H9 (cell line): ENCODE results near the gene PTPRF. TPM values are rescaled to one million over a fixed set of nuclear protein-coding genes. Genes with fewer than 3 reads are reported as not detected.

Experiments used
- DNase-seq: peaks from one replicate; pipeline ENCODE4 v3.0.0-alpha.2; 2017
- H2AFZ ChIP-seq: one replicate; pipeline ENCODE4 v1.6.1; 2013; ENCODE audit warnings: mild to moderate bottlenecking, low read length, control low read depth, moderate library complexity
- H2AK5ac ChIP-seq: 2 replicates; pipeline ENCODE4 v1.6.1; 2013; ENCODE audit warnings: low read length, control low read depth, mixed read lengths; ENCODE audit not compliant: insufficient read length
- H2BK120ac ChIP-seq: one replicate; pipeline ENCODE4 v1.6.1; 2013; ENCODE audit warnings: low read depth, mild to moderate bottlenecking, low read length, control low read depth, inconsistent platforms; ENCODE audit not compliant: poor library complexity, severe bottlenecking
- H2BK12ac ChIP-seq: 2 replicates; pipeline ENCODE4 v1.6.1; 2013; ENCODE audit warnings: low read length, control low read depth, mixed read lengths, low read depth; ENCODE audit not compliant: insufficient read length
- H2BK15ac ChIP-seq: 2 replicates; pipeline ENCODE4 v1.6.1; 2013; ENCODE audit warnings: low read depth, low read length, control low read depth
- H2BK20ac ChIP-seq: one replicate; pipeline ENCODE4 v1.6.1; 2013; ENCODE audit warnings: low read depth, mild to moderate bottlenecking, low read length, control low read depth, inconsistent platforms; ENCODE audit not compliant: poor library complexity, severe bottlenecking
- H2BK5ac ChIP-seq: 2 replicates; pipeline ENCODE4 v1.6.1; 2013; ENCODE audit warnings: low read length, control low read depth, mixed read lengths; ENCODE audit not compliant: insufficient read length
- H3K14ac ChIP-seq: 2 replicates; pipeline ENCODE4 v1.6.1; 2013; ENCODE audit warnings: low read length, control low read depth; ENCODE audit not compliant: insufficient read depth
- H3K18ac ChIP-seq: 2 replicates; pipeline ENCODE4 v1.6.1; 2013; ENCODE audit warnings: low read depth, mild to moderate bottlenecking, mixed read lengths, low read length, control low read depth; ENCODE audit not compliant: insufficient read length
- H3K23ac ChIP-seq: 2 replicates; pipeline ENCODE4 v1.6.1; 2013; ENCODE audit warnings: low read length, control low read depth, mixed read lengths, low read depth; ENCODE audit not compliant: insufficient read length
- H3K23me2 ChIP-seq: 2 replicates; pipeline ENCODE4 v1.6.1; 2013; ENCODE audit warnings: low read depth, mild to moderate bottlenecking, mixed read lengths, low read length, control low read depth; ENCODE audit not compliant: insufficient read length, poor library complexity, severe bottlenecking
- H3K27ac ChIP-seq: 2 replicates; pipeline ENCODE4 v1.5.1; 2013; ENCODE audit warnings: low read length, control low read depth, mixed read lengths, low read depth; ENCODE audit not compliant: insufficient read length
- H3K27me3 ChIP-seq: 2 replicates; pipeline ENCODE4 v1.6.1; 2013; ENCODE audit warnings: low read length, control low read depth, inconsistent platforms; ENCODE audit not compliant: insufficient read depth
- H3K4ac ChIP-seq: 2 replicates; pipeline ENCODE4 v1.6.1; 2013; ENCODE audit warnings: low read depth, mild to moderate bottlenecking, control low read depth, inconsistent platforms, low read length, moderate library complexity
- H3K4me1 ChIP-seq: 2 replicates; pipeline ENCODE4 v1.6.1; 2013; ENCODE audit warnings: low read length, control low read depth, inconsistent platforms; ENCODE audit not compliant: insufficient read depth
- H3K4me2 ChIP-seq: 2 replicates; pipeline ENCODE4 v1.6.1; 2013; ENCODE audit warnings: low read length, control low read depth, mixed read lengths; ENCODE audit not compliant: insufficient read length, insufficient read depth
- H3K56ac ChIP-seq: 2 replicates; pipeline ENCODE4 v1.6.1; 2013; ENCODE audit warnings: low read depth, mild to moderate bottlenecking, mixed read lengths, low read length, control low read depth; ENCODE audit not compliant: insufficient read length
- H3K79me1 ChIP-seq: 2 replicates; pipeline ENCODE4 v1.6.1; 2013; ENCODE audit warnings: low read depth, mild to moderate bottlenecking, moderate library complexity, low read length, control low read depth, inconsistent platforms; ENCODE audit not compliant: insufficient read depth, poor library complexity, severe bottlenecking
- H3K79me2 ChIP-seq: 2 replicates; pipeline ENCODE4 v1.6.1; 2013; ENCODE audit warnings: low read length, control low read depth, inconsistent platforms; ENCODE audit not compliant: insufficient read depth
- H3K9ac ChIP-seq: 2 replicates; pipeline ENCODE4 v1.6.1; 2013; ENCODE audit warnings: low read length, control low read depth, mixed read lengths; ENCODE audit not compliant: insufficient read length; ENCODE audit errors: extremely low read depth
- H3K9me3 ChIP-seq: one replicate; pipeline ENCODE4 v1.6.1; 2013; ENCODE audit warnings: low read depth, low read length, inconsistent platforms; ENCODE audit not compliant: control insufficient read depth
- H3T11ph ChIP-seq: one replicate; pipeline ENCODE4 v1.6.1; 2013; ENCODE audit warnings: mild to moderate bottlenecking, low read length, control low read depth, inconsistent platforms
- H4K20me1 ChIP-seq: one replicate; pipeline ENCODE4 v1.6.1; 2013; ENCODE audit not compliant: control insufficient read depth, insufficient read length, insufficient read depth
- H4K5ac ChIP-seq: 2 replicates; pipeline ENCODE4 v1.6.1; 2013; ENCODE audit warnings: low read depth, mild to moderate bottlenecking, mixed read lengths, low read length, control low read depth; ENCODE audit not compliant: insufficient read length
- H4K8ac ChIP-seq: replicated peaks from 2 replicates; pipeline ENCODE4 v1.6.1; 2013; ENCODE audit warnings: low read length, control low read depth, mixed read lengths, low read depth; ENCODE audit not compliant: insufficient read length
- H4K91ac ChIP-seq: 2 replicates; pipeline ENCODE4 v1.6.1; 2013; ENCODE audit warnings: low read depth, mild to moderate bottlenecking, moderate library complexity, mixed read lengths, low read length, control low read depth; ENCODE audit not compliant: insufficient read length
- H3K27ac Mint-ChIP-seq, 3 experiments: 2 replicates in 2 of 3; 3 replicates in 1 of 3; pipeline ENCODE4 v1.8.0; 2020 to 2021; ENCODE audit warnings: mixed read lengths in 3 of 3, mild to moderate bottlenecking in 1 of 3, moderate library complexity in 1 of 3
- H3K27me3 Mint-ChIP-seq: 2 replicates; pipeline ENCODE4 v1.8.0; 2021; ENCODE audit warnings: low read depth, mild to moderate bottlenecking, moderate library complexity, mixed read lengths
- H3K36me3 Mint-ChIP-seq, 3 experiments: 2 replicates in 2 of 3; 3 replicates in 1 of 3; pipeline ENCODE4 v1.8.0; 2020 to 2021; ENCODE audit warnings: low read depth in 3 of 3, mixed read lengths in 3 of 3; ENCODE audit not compliant: insufficient read depth in 1 of 3
- H3K4me1 Mint-ChIP-seq, 2 experiments: 2 replicates each; pipeline ENCODE4 v1.8.0; 2020; ENCODE audit warnings: mixed read lengths in 2 of 2
- H3K4me3 Mint-ChIP-seq, 2 experiments: 2 replicates in 1 of 2; 3 replicates in 1 of 2; pipeline ENCODE4 v1.8.0; 2020 to 2021; ENCODE audit warnings: mild to moderate bottlenecking in 2 of 2, mixed read lengths in 2 of 2, moderate library complexity in 1 of 2
- H3K9me3 Mint-ChIP-seq, 2 experiments: 2 replicates in 1 of 2; 3 replicates in 1 of 2; pipeline ENCODE4 v1.8.0; 2020; ENCODE audit warnings: mild to moderate bottlenecking in 2 of 2, mixed read lengths in 2 of 2, moderate library complexity in 1 of 2
- CTCF ChIP-seq: fragments of 200-600 bp; sonication (generic); conservative IDR thresholded peaks from 3 replicates; pipeline ENCODE4 v1.8.0; 2021; ENCODE audit warnings: antibody characterized with exemption, mild to moderate bottlenecking
- WGBS: extraction: QIAGEN DNeasy Blood & Tissue Kit; methylation state at CpG from one replicate; pipeline ENCODE4 v1.1.7; 2013; ENCODE audit warnings: missing lambda C conversion rate, low lambda C conversion rate, mixed read lengths; ENCODE audit not compliant: insufficient read length; ENCODE audit errors: extremely low coverage; 5-methylcytosine and 5-hydroxymethylcytosine counted together
- total RNA-seq: library from RNA; stranded (reverse); gene quantifications from 2 replicates; pipeline ENCODE4 v1.2.1, GENCODE V29; 2021

The PTPRF gene
- total RNA-seq, 1 experiment from 2014 or later = 193 TPM

- no peak overlapping the region for H2BK20ac ChIP-seq
- H3K79me2 ChIP-seq = no peaks in the 10 kb centered on the region
- H3K27me3 ChIP-seq = no peaks in the 10 kb centered on the region; the same call in 1 of the 2 replicates
- DNase-seq = no peak
- peaks cover 39% of the 10 kb centered on the region for H3K27me3 Mint-ChIP-seq
- no peak overlapping the region for H4K91ac ChIP-seq
- no peak overlapping the region for H2BK12ac ChIP-seq
- WGBS = no CpG with 5 or more reads among the region's 10 CpGs
- no peak overlapping the region for H4K5ac ChIP-seq
- H3K27ac ChIP-seq = no peak overlapping the region
- no peak overlapping the region for H2AK5ac ChIP-seq
- H3K23me2 ChIP-seq = no peaks in the 10 kb centered on the region
- H4K8ac ChIP-seq = no peak overlapping the region
- H3K27ac Mint-ChIP-seq = no peak overlapping the region
- no peak overlapping the region for H2BK15ac ChIP-seq
- no peak overlapping the region for H2BK120ac ChIP-seq
- no peak overlapping the region for H3K56ac ChIP-seq
- H3K14ac ChIP-seq = no peak overlapping the region
- H3K18ac ChIP-seq = no peak overlapping the region
- H3K4me1 ChIP-seq = no peaks in the 10 kb centered on the region
- H3K36me3 Mint-ChIP-seq = 0 out of 7 replicates have a peak, but pooled peaks cover 0 to 2% (median 0%) of the 10 kb centered on the region in 3 experiments
- no peak overlapping the region for H3K4ac ChIP-seq
- H3T11ph ChIP-seq = no peak overlapping the region
- H4K20me1 ChIP-seq = no peaks in the 10 kb centered on the region
- TF ChIP-seq CTCF = no peak
- H3K4me2 ChIP-seq = no peak overlapping the region
- H2BK5ac ChIP-seq = no peak overlapping the region
- no peak overlapping the region for H3K23ac ChIP-seq
- H3K4me3 Mint-ChIP-seq = no peak overlapping the region
- H3K79me1 ChIP-seq = no peaks in the 10 kb centered on the region
- no peak overlapping the region for H2AFZ ChIP-seq
- peaks cover 32 to 43% of the 10 kb centered on the region in 2 experiments for H3K4me1 Mint-ChIP-seq
- H3K9ac ChIP-seq = no peak overlapping the region
- no peaks in the 10 kb centered on the region for H3K9me3 ChIP-seq
- no peaks in the 10 kb centered on the region; a peak in 2 of 5 replicates for H3K9me3 Mint-ChIP-seq
These were observed 4.7 kb upstream of the PTPRF start for GRCh38 chr1:43526002-43526401.
